GM18873 (cell line): Measurements from ENCODE around the gene MGA.

Experiments used
- ATAC-seq: cut with Tn5 transposase; IDR thresholded peaks from one replicate; pipeline ENCODE4 v1.9.1; 2021; ENCODE audit warnings: mild to moderate bottlenecking, moderate library complexity, moderate number of reproducible peaks; ENCODE audit not compliant: unreplicated experiment, low FRiP score

MGA gene

DNA sequence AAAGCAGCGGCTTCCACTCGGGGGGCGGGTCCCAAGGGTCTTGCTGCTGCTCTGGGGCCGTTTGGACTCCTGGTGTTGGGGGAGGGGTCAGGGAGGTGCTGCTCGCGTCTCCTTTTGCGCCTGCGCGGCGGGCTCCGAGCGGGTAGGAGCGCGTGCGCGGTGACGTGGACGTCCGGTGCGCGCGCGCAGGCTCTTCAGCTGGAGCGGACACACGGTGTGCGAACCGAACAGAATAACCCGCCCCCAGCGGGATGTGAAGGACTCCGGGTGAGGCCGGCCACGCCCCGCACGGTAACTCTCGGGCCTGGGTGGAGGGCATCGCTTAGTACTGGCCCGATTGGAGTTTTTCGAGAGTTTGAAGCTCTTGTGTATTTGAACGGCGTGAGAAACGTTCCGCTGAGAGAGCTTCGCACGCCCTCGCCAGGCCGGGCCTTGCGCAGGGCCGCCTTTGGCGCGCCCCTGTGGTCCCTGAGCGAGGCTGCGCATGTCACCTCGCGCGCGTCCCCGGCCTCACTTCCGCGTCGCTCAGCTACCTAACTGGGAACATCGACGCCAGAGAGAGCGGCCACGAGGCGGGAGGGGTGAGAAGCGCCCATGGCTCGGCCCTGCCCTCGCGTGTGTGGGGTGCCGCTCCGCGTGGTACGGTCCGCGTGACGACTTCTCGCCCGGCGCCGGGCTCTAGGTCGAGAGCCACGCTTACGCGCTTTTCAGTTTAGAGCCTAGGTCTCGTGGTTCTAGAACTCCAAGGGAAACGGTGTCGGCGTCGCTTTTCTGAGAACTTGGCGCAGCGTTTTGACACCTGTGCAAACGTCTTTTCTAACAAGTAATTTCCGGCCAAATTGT is at the start of gene MGA:
TSS of gene MGA (plus strand) at position 171 of the 843 bp plus-strand sequence.
- peak; percentile 60 for ATAC-seq

GRCh38 chr15:41620536-41621199 is 39.5 kb upstream of the MGA start:
- ATAC-seq, result no peak

- no peak for ATAC-seq
These were observed 38.7 kb upstream of the MGA start for GRCh38 chr15:41621200-41622193.

DNA sequence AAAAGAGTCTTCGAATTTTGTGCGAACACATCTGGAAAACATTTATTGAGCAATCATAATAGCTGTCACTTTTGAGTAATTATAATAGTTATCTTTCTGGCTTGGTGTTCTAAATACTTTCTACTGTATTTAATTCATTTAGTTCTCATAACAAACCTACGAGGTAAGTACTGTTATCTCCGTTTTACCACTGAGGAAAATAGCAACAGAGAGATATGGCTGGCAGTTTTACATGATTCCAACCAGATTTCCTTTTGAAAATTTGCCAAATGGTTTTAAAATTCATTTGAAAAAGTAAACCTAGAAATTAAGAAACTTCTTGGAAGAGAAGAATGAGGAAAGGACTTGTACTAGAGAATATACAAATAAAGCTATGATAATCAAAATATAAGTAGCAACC is 37.3 kb upstream of the MGA start:
- no peak for ATAC-seq

GRCh38 chr15:41627203-41627602 is 33.0 kb upstream of the MGA start:
- no peak for ATAC-seq

DNA sequence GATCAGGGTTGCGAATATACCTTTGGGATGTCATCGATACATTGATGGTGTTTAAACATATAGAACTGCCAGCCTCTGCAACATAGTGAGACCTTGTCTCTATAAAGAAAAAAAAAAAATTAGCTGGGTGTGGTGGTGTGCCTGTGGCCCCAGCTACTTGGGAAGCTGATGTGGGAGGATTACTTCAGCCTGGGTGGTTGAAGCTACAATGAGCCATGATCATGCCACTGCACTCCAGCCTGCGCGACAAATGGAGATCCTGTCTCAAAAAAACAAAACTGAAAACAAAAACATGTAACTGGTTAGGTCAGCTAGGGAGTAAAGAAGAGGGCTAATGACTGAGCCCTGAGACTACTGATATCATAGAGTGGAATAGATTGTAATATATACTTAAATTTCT is 30.7 kb upstream of the MGA start:
- no peak for ATAC-seq

DNA sequence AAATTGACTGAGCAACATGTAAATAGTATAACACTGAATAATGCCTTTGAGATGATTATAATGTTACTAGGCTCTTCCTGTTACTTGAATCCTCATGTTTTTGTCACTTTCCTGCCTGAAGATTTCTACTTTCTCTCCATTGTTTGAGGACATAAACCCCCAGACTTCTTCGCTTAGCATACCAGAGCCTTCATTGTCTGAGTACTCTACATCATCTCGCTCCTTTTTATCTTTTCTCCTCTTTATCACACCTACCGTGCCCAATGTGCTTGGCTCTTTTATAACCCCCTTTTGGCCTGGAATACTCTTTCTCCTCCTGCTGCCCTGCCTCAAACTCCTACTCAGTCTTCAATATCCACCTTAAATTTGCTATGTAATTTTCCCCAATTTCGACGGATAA is 30.3 kb upstream of the MGA start:
- no peak for ATAC-seq

DNA sequence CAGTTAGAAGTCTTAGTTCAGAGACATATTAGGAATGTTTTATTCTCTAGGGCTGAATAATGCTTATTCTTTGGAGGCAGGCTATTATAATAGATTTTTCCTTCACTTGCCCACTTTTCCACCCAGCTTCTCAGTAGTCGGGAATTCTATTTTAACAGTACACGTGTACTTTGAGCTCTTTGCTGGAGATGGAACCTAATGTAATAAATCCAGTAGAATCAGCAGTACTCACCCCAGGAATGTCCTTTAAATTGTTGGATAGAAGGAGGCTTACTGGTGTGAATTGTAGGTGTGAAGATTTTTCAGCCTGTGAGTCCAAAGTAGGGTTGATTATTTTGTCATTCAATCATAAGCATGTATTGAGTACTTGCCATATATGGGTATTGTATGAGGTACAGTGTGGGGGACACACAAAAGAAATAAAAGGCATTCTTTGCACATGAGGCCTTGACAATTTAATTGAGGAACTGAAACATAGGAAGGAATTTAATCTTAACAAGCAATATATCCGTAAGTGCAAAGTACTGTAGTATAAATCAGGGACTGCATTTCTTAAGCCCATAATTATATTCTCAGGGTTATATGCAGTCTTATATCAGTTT is 29.5 kb upstream of the MGA start:
- ATAC-seq, result no peak

GRCh38 chr15:41631880-41632470 is 28.2 kb upstream of the MGA start:
- no peak for ATAC-seq

DNA sequence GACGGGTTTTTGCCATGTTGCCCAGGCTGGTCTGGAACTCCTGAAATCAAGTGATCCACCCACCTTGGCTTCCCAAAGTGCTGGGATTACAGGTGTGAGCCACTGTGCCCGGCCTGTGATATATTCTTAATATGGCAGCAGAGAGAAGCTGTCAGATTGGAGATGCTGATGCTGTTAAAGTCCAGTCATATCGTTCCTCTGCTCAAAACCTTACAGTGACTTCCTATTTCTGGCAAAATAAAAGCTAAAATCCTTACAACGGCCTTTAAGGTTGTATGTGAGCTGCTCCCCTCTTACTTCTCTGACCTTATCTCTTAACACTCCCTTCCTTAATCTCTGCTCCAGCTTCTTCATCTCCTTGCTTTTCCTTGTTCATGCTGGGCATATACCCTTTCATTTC is 26.6 kb upstream of the MGA start:
- no peak for ATAC-seq

DNA sequence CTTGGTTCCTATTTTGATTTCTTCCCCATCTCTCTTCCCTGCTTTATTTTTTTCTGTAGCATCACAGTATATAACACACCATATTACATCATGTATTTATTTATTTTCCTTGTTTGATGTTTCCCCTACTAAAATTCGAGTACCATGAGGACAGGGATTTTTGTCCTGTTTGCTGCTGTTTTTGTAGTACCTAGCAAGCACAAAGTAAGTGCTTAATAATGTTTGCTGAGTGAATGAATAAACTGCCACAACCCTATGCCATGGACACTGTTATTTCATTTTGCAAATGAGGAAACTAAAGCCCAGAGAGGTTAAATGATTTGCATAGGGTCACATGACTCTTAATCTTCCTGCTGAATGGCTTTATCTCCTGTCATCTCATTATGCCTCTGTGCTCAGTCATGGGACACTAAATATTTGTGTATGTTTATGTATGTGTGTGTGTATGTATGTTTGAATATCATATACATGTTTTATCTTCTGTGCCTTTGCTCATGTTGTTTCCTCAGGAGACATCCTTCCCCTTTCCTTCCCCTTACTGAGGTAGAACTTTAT is 26.1 kb upstream of the MGA start:
- ATAC-seq, result no peak

GRCh38 chr15:41637086-41637485 is 23.1 kb upstream of the MGA start:
- ATAC-seq, result no peak

GRCh38 chr15:41640985-41641384 is 19.2 kb upstream of the MGA start:
- no peak for ATAC-seq

DNA sequence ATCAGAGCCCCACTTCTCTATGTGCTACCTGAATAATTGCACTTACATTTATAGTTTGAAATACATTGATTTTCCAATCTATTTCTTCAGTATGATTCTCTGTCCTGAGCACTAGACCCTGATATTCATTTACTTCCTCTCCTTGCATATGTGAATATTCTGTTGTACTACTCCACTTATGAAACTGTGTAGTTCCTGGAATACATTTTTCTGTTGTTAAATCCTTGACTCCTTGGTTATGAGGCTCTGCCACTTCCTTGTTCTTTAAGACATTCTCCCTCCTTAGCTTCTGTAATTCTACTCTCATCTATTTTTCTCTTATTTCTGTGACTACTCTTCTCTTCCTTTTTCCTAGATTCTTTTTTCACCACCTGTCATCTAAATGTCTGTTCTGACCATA is 12.9 kb upstream of the MGA start:
- ATAC-seq, result no peak

GRCh38 chr15:41648097-41648496 is 12.1 kb upstream of the MGA start:
- ATAC-seq, result no peak

GRCh38 chr15:41648770-41649169 is 11.4 kb upstream of the MGA start:
- no peak for ATAC-seq

GRCh38 chr15:41650806-41651205 is 9.4 kb upstream of the MGA start:
- no peak for ATAC-seq

- ATAC-seq, result no peak
These were observed 8.8 kb upstream of the MGA start for GRCh38 chr15:41651373-41651772.

- ATAC-seq, result no peak
These were observed 6.4 kb upstream of the MGA start for GRCh38 chr15:41653760-41654159.

DNA sequence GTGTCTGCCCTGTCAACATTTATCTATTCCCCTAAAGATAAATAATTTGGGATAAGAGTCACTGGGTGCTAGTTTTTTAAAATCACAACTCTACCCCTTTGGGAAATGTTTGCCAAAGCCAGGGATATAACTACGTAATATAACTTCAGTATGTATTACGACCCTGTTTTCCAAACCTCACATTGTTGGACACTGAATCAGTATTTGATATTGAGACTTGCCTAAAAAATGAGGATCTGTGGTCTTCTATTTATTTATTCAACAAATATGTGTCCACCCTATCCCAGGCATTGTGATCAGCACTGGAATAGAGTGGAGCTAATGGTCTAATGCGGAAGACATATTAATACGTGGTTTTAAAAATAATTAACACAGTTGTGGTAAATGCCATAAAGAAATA is 4.5 kb upstream of the MGA start:
- ATAC-seq, result no peak
